C1 segment of cervical spinal cord (tissue), 14 donors: ENCODE results near the gene SIGLEC10.
"Not testable (repeated sequence)": the region's sequence is repeated elsewhere in the genome, so short reads cannot be mapped to it uniquely, and the experiment has no call there.

Source experiments
- DNase-seq, 14 donors: peaks; one replicate each; lab custom pipeline; 2025; lab: John Stamatoyannopoulos, UW

The SIGLEC10 gene

GRCh38 chr19:51440846-51441409 is 23.5 kb upstream of the SIGLEC10 start:
- DNase-seq = peak in 1 of 14 donors; percentile 7

- DNase-seq = no peak
These were observed 22.6 kb upstream of the SIGLEC10 start for GRCh38 chr19:51440052-51440451.

- no peak for DNase-seq
These were observed 21.6 kb upstream of the SIGLEC10 start for GRCh38 chr19:51439021-51439465.

GRCh38 chr19:51434456-51434855 is 17.0 kb upstream of the SIGLEC10 start:
- no peak for DNase-seq

- DNase-seq = no peak
These were observed 15.6 kb upstream of the SIGLEC10 start for GRCh38 chr19:51433043-51433442.

- no peak for DNase-seq
These were observed 13.7 kb upstream of the SIGLEC10 start for GRCh38 chr19:51431124-51431523.

GRCh38 chr19:51430221-51430620 is 12.8 kb upstream of the SIGLEC10 start:
- no peak for DNase-seq

GRCh38 chr19:51427201-51427600 is 9.8 kb upstream of the SIGLEC10 start:
- DNase-seq = no peak

- peak in 11 of 14 donors; percentile 13 to 82 (median 40) for DNase-seq
These were observed 4.6 kb upstream of the SIGLEC10 start for GRCh38 chr19:51422053-51422448.

- no peak for DNase-seq
These were observed 4.0 kb upstream of the SIGLEC10 start for GRCh38 chr19:51421229-51422052.

GRCh38 chr19:51420511-51420910 is 3.1 kb upstream of the SIGLEC10 start:
- not testable (repeated sequence) for DNase-seq

GRCh38 chr19:51418707-51419106 is 1.3 kb upstream of the SIGLEC10 start:
- no peak for DNase-seq

- no peak for DNase-seq
These were observed 342 bp upstream of the SIGLEC10 start for GRCh38 chr19:51417810-51418157.

GRCh38 chr19:51416422-51416821 is 1.0 kb downstream of the SIGLEC10 start:
- DNase-seq = not testable (repeated sequence)

GRCh38 chr19:51415187-51415586 is 2.3 kb downstream of the SIGLEC10 start:
- DNase-seq = no peak

GRCh38 chr19:51410950-51411748 is 6.3 kb downstream of the SIGLEC10 start:
- DNase-seq = no peak

- peak in 1 of 14 donors; percentile 3 for DNase-seq
These were observed 9.8 kb downstream of the SIGLEC10 start for GRCh38 chr19:51407511-51408131.

- no peak for DNase-seq
These were observed 15.3 kb downstream of the SIGLEC10 start for GRCh38 chr19:51402117-51402516.

GRCh38 chr19:51399936-51400335 is 17.5 kb downstream of the SIGLEC10 start:
- DNase-seq = not testable (repeated sequence)

- DNase-seq = no peak
These were observed 18.2 kb downstream of the SIGLEC10 start for GRCh38 chr19:51399231-51399630.

- DNase-seq = no peak
These were observed 19.2 kb downstream of the SIGLEC10 start for GRCh38 chr19:51398096-51398704.
